Forelimb muscle (tissue), 1 donor: Measurements from ENCODE around the gene ADGRD1. TPM values are rescaled to one million over a fixed set of nuclear protein-coding genes. Genes with fewer than 3 reads are reported as not detected.

Experiments
- DNase-seq: peaks from one replicate; pipeline ENCODE4 v3.0.0-alpha.2; 2013; ENCODE audit warnings: low read depth
- polyA plus RNA-seq: library from polyadenylated mRNA; unstranded; fragments of 120-200 nt; gene quantifications from one replicate; pipeline ENCODE4 v1.2.1, GENCODE V29; 2013; ENCODE audit not compliant: insufficient read length

The ADGRD1 gene
- polyA plus RNA-seq, 1 donor: 9.5 TPM

- DNase-seq: no peak
Observed at GRCh38 chr12:131088701-131089530, 135.2 kb downstream of the ADGRD1 start.

- DNase-seq: no peak
Observed at GRCh38 chr12:131089531-131090273, 136.0 kb downstream of the ADGRD1 start.

- DNase-seq: no peak
Observed at GRCh38 chr12:131090274-131091210, 136.8 kb downstream of the ADGRD1 start.

- DNase-seq: no peak
Observed at GRCh38 chr12:131091413-131091975, 137.8 kb downstream of the ADGRD1 start.

- no peak for DNase-seq
Observed at GRCh38 chr12:131091976-131092691, 138.4 kb downstream of the ADGRD1 start.

- no peak for DNase-seq
Observed at GRCh38 chr12:131092901-131093603, 139.3 kb downstream of the ADGRD1 start.

GRCh38 chr12:131093604-131093955, 139.9 kb downstream of the ADGRD1 start:
- no peak for DNase-seq

GRCh38 chr12:131093971-131094830, 140.5 kb downstream of the ADGRD1 start:
- no peak for DNase-seq

GRCh38 chr12:131094831-131095805, 141.4 kb downstream of the ADGRD1 start:
- no peak for DNase-seq

GRCh38 chr12:131095826-131096680, 142.3 kb downstream of the ADGRD1 start:
- DNase-seq: no peak

- no peak for DNase-seq
Observed at GRCh38 chr12:131096681-131097181, 143.0 kb downstream of the ADGRD1 start.

GRCh38 chr12:131097202-131098177, 143.8 kb downstream of the ADGRD1 start:
- DNase-seq: no peak

- DNase-seq: no peak
Observed at GRCh38 chr12:131098178-131098981, 144.7 kb downstream of the ADGRD1 start.

- no peak for DNase-seq
Observed at GRCh38 chr12:131100031-131100674, 146.4 kb downstream of the ADGRD1 start.
